GM12878 (cell line): Measurements from ENCODE around the gene GRIK1. TPM values are rescaled to one million over a fixed set of nuclear protein-coding genes. Genes with fewer than 3 reads are reported as not detected.

Experiments
- ATAC-seq: fragments of 200-7000 bp; cut with Tn5 transposase; 3 replicates; pipeline ENCODE4 v1.9.1; 2020; ENCODE audit warnings: mild to moderate bottlenecking, moderate library complexity
- BruUV-seq: library from RNA; stranded (reverse); fragments of 400-500 nt; replicated peaks from 2 replicates; lab custom pipeline; 2021; lab: Mats Ljungman, UMichigan
- CTCF ChIA-PET: fragments of 300-600 bp; sonication (Branson Sonifier 250); formaldehyde crosslinking; extraction: SDS; loops from one replicate; lab custom pipeline; 2021; ENCODE audit warnings: inconsistent platforms; lab: Yijun Ruan, JAX
- POLR2A ChIA-PET: fragments of 350-600 bp; formaldehyde crosslinking; extraction: SDS; loops from one replicate; lab custom pipeline; 2021; ENCODE audit warnings: inconsistent platforms; lab: Charles Lee
- RAD21 ChIA-PET: fragments of 300-600 bp; sonication (Branson Sonifier 250); formaldehyde crosslinking; loops from one replicate; lab custom pipeline; 2023; ENCODE audit warnings: antibody characterized with exemption; ENCODE audit not compliant: unreplicated experiment; lab: Charles Lee
- SMC1A ChIA-PET: fragments of 300-600 bp; sonication (Branson Sonifier 250); formaldehyde crosslinking; loops from one replicate; lab custom pipeline; 2023; ENCODE audit not compliant: unreplicated experiment, uncharacterized antibody; lab: Charles Lee
- DNase-seq: peaks from one replicate; pipeline ENCODE4 v3.0.0-alpha.2; 2011; ENCODE audit warnings: low read depth, low spot score
- FAIRE-seq: peaks from 3 replicates; lab custom pipeline; 2011; peaks lifted over from hg19 to GRCh38; lab: Jason Lieb, UNC
- H2AFZ ChIP-seq: 2 replicates; pipeline ENCODE4 v1.6.0; 2011; ENCODE audit warnings: low read depth, low read length, control low read depth; ENCODE audit not compliant: control insufficient read depth
- H3K27ac ChIP-seq: 2 replicates; pipeline ENCODE4 v1.5.1; 2011; ENCODE audit warnings: control low read depth; ENCODE audit not compliant: control insufficient read depth, insufficient read depth
- H3K27me3 ChIP-seq, 2 experiments: replicated peaks in 1 of 2; 2 replicates each; pipeline versions ENCODE4 v1.6.0 to v1.6.1; 2011; ENCODE audit warnings: low read length in 1 of 2; ENCODE audit not compliant: control insufficient read depth in 2 of 2, insufficient read depth in 2 of 2
- H3K36me3 ChIP-seq, 2 experiments: 2 replicates each; pipeline ENCODE4 v1.5.1; 2011; ENCODE audit warnings: low read length in 1 of 2; ENCODE audit not compliant: control insufficient read depth in 2 of 2, insufficient read depth in 2 of 2
- H3K4me1 ChIP-seq: 2 replicates; pipeline ENCODE4 v1.6.1; 2011; ENCODE audit warnings: mild to moderate bottlenecking, low read length, moderate library complexity, mixed read lengths; ENCODE audit not compliant: control insufficient read depth, insufficient read depth
- H3K4me2 ChIP-seq: 2 replicates; pipeline ENCODE4 v1.6.0; 2011; ENCODE audit warnings: control low read depth; ENCODE audit not compliant: control insufficient read depth, insufficient read depth
- H3K4me3 ChIP-seq: fragments of 200-600 bp; sonication (generic); 2 replicates; pipeline ENCODE4 v1.5.1; 2016
- H3K79me2 ChIP-seq: 2 replicates; pipeline ENCODE4 v1.6.0; 2011; ENCODE audit warnings: low read length; ENCODE audit not compliant: control insufficient read depth, insufficient read depth
- H3K9ac ChIP-seq: 2 replicates; pipeline ENCODE4 v1.8.0; 2011; ENCODE audit warnings: low read length, control low read depth, mixed read lengths; ENCODE audit not compliant: control insufficient read depth, insufficient read depth
- H3K9me3 ChIP-seq: replicated peaks from 3 replicates; pipeline ENCODE4 v1.5.1; 2011; ENCODE audit warnings: mild to moderate bottlenecking, low read length; ENCODE audit not compliant: control insufficient read depth, insufficient read depth
- H4K20me1 ChIP-seq: 2 replicates; pipeline ENCODE4 v1.6.0; 2011; ENCODE audit not compliant: control insufficient read depth, insufficient read depth
- BRCA1 ChIP-seq: IDR thresholded peaks from 2 replicates; pipeline ENCODE4 v1.6.1; 2011; ENCODE audit warnings: low read depth, low read length, improper control_type of control experiment
- FOXM1 ChIP-seq: IDR thresholded peaks from 2 replicates; pipeline ENCODE4 v1.6.1; 2012; ENCODE audit warnings: low read depth, mild to moderate bottlenecking, inconsistent platforms, low read length, moderate library complexity
- HDAC2 ChIP-seq: fragments of 200-600 bp; sonication (generic); IDR thresholded peaks from 2 replicates; pipeline ENCODE4 v1.6.1; 2017
- KDM1A ChIP-seq: fragments of 200-600 bp; sonication (generic); IDR thresholded peaks from 2 replicates; pipeline ENCODE4 v1.6.1; 2016; ENCODE audit warnings: borderline replicate concordance
- MEF2B ChIP-seq: fragments of 450-650 bp; IDR thresholded peaks from 2 replicates; pipeline ENCODE4 v1.6.1; 2018; ENCODE audit warnings: mild to moderate bottlenecking, moderate library complexity; ENCODE audit not compliant: partially characterized antibody, poor library complexity, severe bottlenecking
- POU2F2 ChIP-seq: IDR thresholded peaks from 3 replicates; pipeline ENCODE4 v1.6.1; 2011; ENCODE audit warnings: low read depth, mild to moderate bottlenecking, low read length, borderline replicate concordance
- SMC3 ChIP-seq: IDR thresholded peaks from 2 replicates; pipeline ENCODE4 v1.6.1; 2011; ENCODE audit warnings: low read length, improper control_type of control experiment, borderline replicate concordance
- STAT3 ChIP-seq: IDR thresholded peaks from 2 replicates; pipeline ENCODE4 v1.6.1; 2011; ENCODE audit warnings: low read depth, low read length, improper control_type of control experiment
- TBL1XR1 ChIP-seq: IDR thresholded peaks from 2 replicates; pipeline ENCODE4 v1.6.1; 2012; ENCODE audit warnings: low read depth, low read length, improper control_type of control experiment
- WRNIP1 ChIP-seq: IDR thresholded peaks from 2 replicates; pipeline ENCODE4 v1.6.1; 2011; ENCODE audit warnings: low read depth, low read length, improper control_type of control experiment, borderline replicate concordance
- ZNF207 ChIP-seq: fragments of 450-650 bp; IDR thresholded peaks from 2 replicates; pipeline ENCODE4 v1.6.1; 2014; ENCODE audit warnings: antibody characterized with exemption, mild to moderate bottlenecking, borderline replicate concordance
- WGBS: methylation state at CpG from one replicate; pipeline ENCODE4 v1.1.6; 2016; ENCODE audit warnings: low lambda C conversion rate; ENCODE audit not compliant: insufficient replicate concordance, insufficient coverage; ENCODE audit errors: missing lambda C conversion rate; 5-methylcytosine and 5-hydroxymethylcytosine counted together
- in situ Hi-C: fragments of 300-500 bp; cut with MboI; formaldehyde crosslinking; loops from 9 replicates; pipeline ENCODE4 v1.14.3; 2018; ENCODE audit warnings: mixed read lengths
- intact Hi-C: fragments of 100-400 bp; cut with micrococcal nuclease; formaldehyde crosslinking; loops from one replicate; pipeline ENCODE4 v1.14.2; 2022; ENCODE audit not compliant: unreplicated experiment
- polyA plus RNA-seq, 11 experiments: library from polyadenylated mRNA; depleted of rRNA in 4 of 11; unstranded in 6 of 11; stranded (reverse) in 5 of 11; fragments of >200 nt; fragmentation: Nextera tagmentation in 4 of 11; fragmentation: Illumina TruSeq in 1 of 11; extraction: Ambion mirVana in 4 of 11; extraction: Trizol in 1 of 11; gene quantifications; 1 replicate in 1 of 11; 2 replicates in 10 of 11; pipeline versions ENCODE4 v1.2.1 to v1.2.3, GENCODE V29; 2011 to 2016; ENCODE audit warnings: inconsistent platforms in 2 of 11, missing spikeins in 2 of 11, low read depth in 1 of 11
- total RNA-seq, 4 experiments: library from RNA; depleted of rRNA in 3 of 4; stranded (reverse); fragments of >200 nt in 3 of 4; fragmentation: Illumina TruSeq in 1 of 4; extraction: Trizol in 1 of 4; gene quantifications; 2 replicates each; pipeline versions ENCODE4 v1.2.1 to v1.2.3, GENCODE V29; 2013 to 2021
- TF ChIP-seq, protein P1 (sequence below): fragments of 450-650 bp; IDR thresholded peaks from 2 replicates; pipeline ENCODE4 v1.6.1; 2018; ENCODE audit warnings: mild to moderate bottlenecking, low read depth, moderate library complexity; ENCODE audit not compliant: partially characterized antibody
- TF ChIP-seq, protein P2 (sequence below): fragments of 450-650 bp; formaldehyde crosslinking; IDR thresholded peaks from 2 replicates; pipeline ENCODE4 v1.4.0; 2022; ENCODE audit warnings: mild to moderate bottlenecking, moderate library complexity
- TF ChIP-seq, protein P3 (sequence below): fragments of 450-650 bp; IDR thresholded peaks from 2 replicates; pipeline ENCODE4 v1.6.1; 2017; ENCODE audit warnings: mild to moderate bottlenecking, low read depth, inconsistent platforms; ENCODE audit not compliant: poor library complexity, severe bottlenecking
- TF ChIP-seq, protein P4 (sequence below): IDR thresholded peaks from 2 replicates; pipeline ENCODE4 v1.6.1; 2012; ENCODE audit warnings: low read depth, low read length, improper control_type of control experiment

The GRIK1 gene
- total and polyA plus RNA-seq, 10 of the 15 experiments (the other 5 are each of a cell fraction or from before 2014, with no cell fraction given): 0.05 to 0.13 (median 0.09) TPM; not detected in 7

DNA sequence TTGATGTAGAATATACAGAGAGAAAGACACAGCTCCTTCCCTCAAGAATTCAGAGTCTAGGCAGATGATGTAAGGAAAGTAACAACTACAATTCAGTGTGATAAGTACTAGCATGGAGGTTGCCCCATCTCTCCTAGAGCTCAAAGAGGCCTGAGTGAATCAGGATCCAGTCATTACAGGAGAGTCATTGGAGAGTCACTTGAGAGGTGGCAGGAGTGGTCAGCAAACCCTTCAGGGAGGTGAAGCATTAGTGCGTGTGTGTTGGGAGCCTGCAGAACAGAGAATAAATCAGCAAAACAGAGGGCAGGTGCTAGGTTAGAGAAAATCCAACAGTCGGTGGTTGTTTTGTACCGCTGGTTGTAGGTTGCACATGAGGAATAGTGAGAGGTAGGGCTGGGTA is 46.1 kb downstream of the GRIK1 start:
- WGBS: 43% methylated on average over 3 of the region's 3 CpGs
- no peak overlapping the region for H3K4me3 ChIP-seq
- H3K4me2 ChIP-seq: no peak overlapping the region
- ChIA-PET SMC1A (no interaction called here), RAD21 (no interaction called here), POLR2A (no interaction called here), CTCF (no interaction called here)
- no peaks in the 10 kb centered on the region for H3K27me3 ChIP-seq
- H2AFZ ChIP-seq: no peak overlapping the region
- BruUV-seq: no TSS peak
- FAIRE-seq (no peak), ATAC-seq (no peak), DNase-seq (no peak)
- in situ Hi-C loops: no loop called here
- H3K27ac ChIP-seq: no peak overlapping the region
- intact Hi-C loops: no loop called here
- H3K4me1 ChIP-seq: no peaks in the 10 kb centered on the region
- H3K36me3 ChIP-seq: no peaks in the 10 kb centered on the region
- no peaks in the 10 kb centered on the region for H3K79me2 ChIP-seq
- no peak overlapping the region for H3K9ac ChIP-seq
- no peaks in the 10 kb centered on the region for H4K20me1 ChIP-seq
- H3K9me3 ChIP-seq: no peaks in the 10 kb centered on the region
- no peak for TF ChIP-seq ZNF207
- no peak for TF ChIP-seq POU2F2
- no peak for TF ChIP-seq STAT3
- TF ChIP-seq HDAC2: no peak
- TF ChIP-seq TBL1XR1: no peak
- TF ChIP-seq, protein P1, sequence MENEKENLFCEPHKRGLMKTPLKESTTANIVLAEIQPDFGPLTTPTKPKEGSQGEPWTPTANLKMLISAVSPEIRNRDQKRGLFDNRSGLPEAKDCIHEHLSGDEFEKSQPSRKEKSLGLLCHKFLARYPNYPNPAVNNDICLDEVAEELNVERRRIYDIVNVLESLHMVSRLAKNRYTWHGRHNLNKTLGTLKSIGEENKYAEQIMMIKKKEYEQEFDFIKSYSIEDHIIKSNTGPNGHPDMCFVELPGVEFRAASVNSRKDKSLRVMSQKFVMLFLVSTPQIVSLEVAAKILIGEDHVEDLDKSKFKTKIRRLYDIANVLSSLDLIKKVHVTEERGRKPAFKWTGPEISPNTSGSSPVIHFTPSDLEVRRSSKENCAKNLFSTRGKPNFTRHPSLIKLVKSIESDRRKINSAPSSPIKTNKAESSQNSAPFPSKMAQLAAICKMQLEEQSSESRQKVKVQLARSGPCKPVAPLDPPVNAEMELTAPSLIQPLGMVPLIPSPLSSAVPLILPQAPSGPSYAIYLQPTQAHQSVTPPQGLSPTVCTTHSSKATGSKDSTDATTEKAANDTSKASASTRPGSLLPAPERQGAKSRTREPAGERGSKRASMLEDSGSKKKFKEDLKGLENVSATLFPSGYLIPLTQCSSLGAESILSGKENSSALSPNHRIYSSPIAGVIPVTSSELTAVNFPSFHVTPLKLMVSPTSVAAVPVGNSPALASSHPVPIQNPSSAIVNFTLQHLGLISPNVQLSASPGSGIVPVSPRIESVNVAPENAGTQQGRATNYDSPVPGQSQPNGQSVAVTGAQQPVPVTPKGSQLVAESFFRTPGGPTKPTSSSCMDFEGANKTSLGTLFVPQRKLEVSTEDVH: no peak
- TF ChIP-seq, protein P2, sequence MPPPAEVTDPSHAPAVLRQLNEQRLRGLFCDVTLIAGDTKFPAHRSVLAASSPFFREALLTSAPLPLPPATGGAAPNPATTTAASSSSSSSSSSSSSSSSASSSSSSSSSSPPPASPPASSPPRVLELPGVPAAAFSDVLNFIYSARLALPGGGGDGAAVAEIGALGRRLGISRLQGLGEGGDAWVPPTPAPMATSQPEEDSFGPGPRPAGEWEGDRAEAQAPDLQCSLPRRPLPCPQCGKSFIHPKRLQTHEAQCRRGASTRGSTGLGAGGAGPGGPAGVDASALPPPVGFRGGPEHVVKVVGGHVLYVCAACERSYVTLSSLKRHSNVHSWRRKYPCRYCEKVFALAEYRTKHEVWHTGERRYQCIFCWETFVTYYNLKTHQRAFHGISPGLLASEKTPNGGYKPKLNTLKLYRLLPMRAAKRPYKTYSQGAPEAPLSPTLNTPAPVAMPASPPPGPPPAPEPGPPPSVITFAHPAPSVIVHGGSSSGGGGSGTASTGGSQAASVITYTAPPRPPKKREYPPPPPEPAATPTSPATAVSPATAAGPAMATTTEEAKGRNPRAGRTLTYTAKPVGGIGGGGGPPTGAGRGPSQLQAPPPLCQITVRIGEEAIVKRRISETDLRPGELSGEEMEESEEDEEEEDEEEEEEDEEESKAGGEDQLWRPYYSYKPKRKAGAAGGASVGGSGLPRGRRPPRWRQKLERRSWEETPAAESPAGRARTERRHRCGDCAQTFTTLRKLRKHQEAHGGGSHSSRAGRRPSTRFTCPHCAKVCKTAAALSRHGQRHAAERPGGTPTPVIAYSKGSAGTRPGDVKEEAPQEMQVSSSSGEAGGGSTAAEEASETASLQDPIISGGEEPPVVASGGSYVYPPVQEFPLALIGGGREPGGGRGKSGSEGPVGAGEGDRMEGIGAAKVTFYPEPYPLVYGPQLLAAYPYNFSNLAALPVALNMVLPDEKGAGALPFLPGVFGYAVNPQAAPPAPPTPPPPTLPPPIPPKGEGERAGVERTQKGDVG (CRISPR knock-in tag): no peak
- TF ChIP-seq, protein P3, sequence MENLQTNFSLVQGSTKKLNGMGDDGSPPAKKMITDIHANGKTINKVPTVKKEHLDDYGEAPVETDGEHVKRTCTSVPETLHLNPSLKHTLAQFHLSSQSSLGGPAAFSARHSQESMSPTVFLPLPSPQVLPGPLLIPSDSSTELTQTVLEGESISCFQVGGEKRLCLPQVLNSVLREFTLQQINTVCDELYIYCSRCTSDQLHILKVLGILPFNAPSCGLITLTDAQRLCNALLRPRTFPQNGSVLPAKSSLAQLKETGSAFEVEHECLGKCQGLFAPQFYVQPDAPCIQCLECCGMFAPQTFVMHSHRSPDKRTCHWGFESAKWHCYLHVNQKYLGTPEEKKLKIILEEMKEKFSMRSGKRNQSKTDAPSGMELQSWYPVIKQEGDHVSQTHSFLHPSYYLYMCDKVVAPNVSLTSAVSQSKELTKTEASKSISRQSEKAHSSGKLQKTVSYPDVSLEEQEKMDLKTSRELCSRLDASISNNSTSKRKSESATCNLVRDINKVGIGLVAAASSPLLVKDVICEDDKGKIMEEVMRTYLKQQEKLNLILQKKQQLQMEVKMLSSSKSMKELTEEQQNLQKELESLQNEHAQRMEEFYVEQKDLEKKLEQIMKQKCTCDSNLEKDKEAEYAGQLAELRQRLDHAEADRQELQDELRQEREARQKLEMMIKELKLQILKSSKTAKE: no peak
- TF ChIP-seq FOXM1: no peak
- no peak for TF ChIP-seq MEF2B
- no peak for TF ChIP-seq KDM1A
- no peak for TF ChIP-seq SMC3
- TF ChIP-seq BRCA1: no peak
- no peak for TF ChIP-seq WRNIP1
- TF ChIP-seq, protein P4, sequence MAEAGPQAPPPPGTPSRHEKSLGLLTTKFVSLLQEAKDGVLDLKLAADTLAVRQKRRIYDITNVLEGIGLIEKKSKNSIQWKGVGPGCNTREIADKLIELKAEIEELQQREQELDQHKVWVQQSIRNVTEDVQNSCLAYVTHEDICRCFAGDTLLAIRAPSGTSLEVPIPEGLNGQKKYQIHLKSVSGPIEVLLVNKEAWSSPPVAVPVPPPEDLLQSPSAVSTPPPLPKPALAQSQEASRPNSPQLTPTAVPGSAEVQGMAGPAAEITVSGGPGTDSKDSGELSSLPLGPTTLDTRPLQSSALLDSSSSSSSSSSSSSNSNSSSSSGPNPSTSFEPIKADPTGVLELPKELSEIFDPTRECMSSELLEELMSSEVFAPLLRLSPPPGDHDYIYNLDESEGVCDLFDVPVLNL: no peak
